Left ventricle myocardium inferior (tissue), 1 donor: ENCODE data around the gene SNX4. TPM values are rescaled to one million over a fixed set of nuclear protein-coding genes. Genes with fewer than 3 reads are reported as not detected.

Source experiments
- DNase-seq: peaks from one replicate; pipeline ENCODE4 v3.0.0-alpha.2; 2020
- H3K27ac ChIP-seq: fragments of 200-600 bp; replicated peaks from 2 replicates; pipeline ENCODE4 v1.8.0; 2021
- H3K27me3 ChIP-seq: fragments of 200-600 bp; 2 replicates; pipeline ENCODE4 v1.8.0; 2021; ENCODE audit warnings: low read depth
- H3K36me3 ChIP-seq: fragments of 200-600 bp; 2 replicates; pipeline ENCODE4 v1.8.0; 2021
- H3K4me1 ChIP-seq: fragments of 200-600 bp; 2 replicates; pipeline ENCODE4 v1.8.0; 2021
- H3K4me3 ChIP-seq: fragments of 200-600 bp; 2 replicates; pipeline ENCODE4 v1.8.0; 2021; ENCODE audit warnings: mild to moderate bottlenecking, moderate library complexity
- H3K9me3 ChIP-seq: fragments of 200-600 bp; replicated peaks from 2 replicates; pipeline ENCODE4 v1.8.0; 2021
- intact Hi-C: fragments of 100-400 bp; cut with micrococcal nuclease; formaldehyde crosslinking; loops from one replicate; pipeline ENCODE4 v1.11.0; 2022
- total RNA-seq: library from RNA; stranded (reverse); fragmentation: NEBNext Ultra II Directional; extraction: Animal tissue kit (Norgen Biotek cat#: 25700); gene quantifications from one replicate; pipeline ENCODE4 v1.2.1, GENCODE V29; 2021
- TF ChIP-seq, protein P1 (sequence below): fragments of 200-600 bp; IDR thresholded peaks from 2 replicates; pipeline ENCODE4 v1.8.0; 2021; ENCODE audit warnings: antibody characterized with exemption, mild to moderate bottlenecking, borderline replicate concordance
- donor health status: DM: no; HTN: yes; CAD: no; lungs with severe emphysema.

Gene SNX4
- total RNA-seq, 1 donor from 2014 or later = 16.6 TPM

DNA sequence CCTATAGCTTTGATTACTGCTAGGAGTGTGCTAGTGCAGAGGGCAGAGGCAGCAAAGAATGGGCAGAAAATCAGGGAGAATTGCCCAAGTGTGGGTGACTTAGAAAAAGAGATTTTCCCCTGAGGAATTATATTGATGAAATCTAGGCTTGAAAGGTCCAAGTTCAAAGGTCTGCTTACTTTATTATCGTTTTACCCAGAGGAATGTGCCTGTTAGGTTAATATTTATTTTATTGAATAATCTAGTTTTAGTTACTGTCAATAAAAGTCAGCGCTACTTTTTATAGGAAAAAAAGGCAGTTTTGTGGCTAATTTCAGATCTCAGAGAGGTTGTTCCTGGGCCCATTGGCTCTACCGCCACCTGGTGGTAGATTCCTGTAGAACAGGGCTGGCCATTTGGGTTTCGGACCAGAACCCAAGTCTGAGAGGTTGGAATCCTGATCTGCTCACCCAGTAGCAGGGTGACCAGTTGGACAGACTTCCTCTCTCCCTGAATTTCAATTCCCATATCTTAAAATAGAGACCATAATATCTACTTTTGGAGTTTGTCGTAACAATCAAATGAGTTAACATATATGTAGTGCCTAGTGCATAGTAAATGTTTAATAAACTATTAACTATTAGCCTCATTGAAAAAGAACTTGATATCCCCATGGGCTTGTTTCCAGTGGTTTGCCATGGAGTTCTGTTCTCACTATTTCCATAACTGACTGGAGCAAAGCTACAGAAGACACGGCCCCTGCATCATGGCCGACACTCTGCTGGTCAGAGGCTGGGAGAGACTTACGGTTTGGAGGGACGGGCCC, 82.2 kb downstream of the SNX4 start:
- H3K9me3 ChIP-seq = peaks cover 9% of the 10 kb centered on the region
- H3K36me3 ChIP-seq = peaks cover 9% of the 10 kb centered on the region
- peak; percentile 41 for DNase-seq
- no peak overlapping the region for H3K27ac ChIP-seq
- TF ChIP-seq, protein P1, sequence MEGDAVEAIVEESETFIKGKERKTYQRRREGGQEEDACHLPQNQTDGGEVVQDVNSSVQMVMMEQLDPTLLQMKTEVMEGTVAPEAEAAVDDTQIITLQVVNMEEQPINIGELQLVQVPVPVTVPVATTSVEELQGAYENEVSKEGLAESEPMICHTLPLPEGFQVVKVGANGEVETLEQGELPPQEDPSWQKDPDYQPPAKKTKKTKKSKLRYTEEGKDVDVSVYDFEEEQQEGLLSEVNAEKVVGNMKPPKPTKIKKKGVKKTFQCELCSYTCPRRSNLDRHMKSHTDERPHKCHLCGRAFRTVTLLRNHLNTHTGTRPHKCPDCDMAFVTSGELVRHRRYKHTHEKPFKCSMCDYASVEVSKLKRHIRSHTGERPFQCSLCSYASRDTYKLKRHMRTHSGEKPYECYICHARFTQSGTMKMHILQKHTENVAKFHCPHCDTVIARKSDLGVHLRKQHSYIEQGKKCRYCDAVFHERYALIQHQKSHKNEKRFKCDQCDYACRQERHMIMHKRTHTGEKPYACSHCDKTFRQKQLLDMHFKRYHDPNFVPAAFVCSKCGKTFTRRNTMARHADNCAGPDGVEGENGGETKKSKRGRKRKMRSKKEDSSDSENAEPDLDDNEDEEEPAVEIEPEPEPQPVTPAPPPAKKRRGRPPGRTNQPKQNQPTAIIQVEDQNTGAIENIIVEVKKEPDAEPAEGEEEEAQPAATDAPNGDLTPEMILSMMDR = peak; percentile 99
- no peaks in the 10 kb centered on the region for H3K27me3 ChIP-seq
- intact Hi-C loops = loop anchor here (10.0 kb wide), 2 partner anchors 443 to 503 kb away; partner anchors contain the start of gene MUC13
- H3K4me3 ChIP-seq = no peak overlapping the region
- H3K4me1 ChIP-seq = no peaks in the 10 kb centered on the region

DNA sequence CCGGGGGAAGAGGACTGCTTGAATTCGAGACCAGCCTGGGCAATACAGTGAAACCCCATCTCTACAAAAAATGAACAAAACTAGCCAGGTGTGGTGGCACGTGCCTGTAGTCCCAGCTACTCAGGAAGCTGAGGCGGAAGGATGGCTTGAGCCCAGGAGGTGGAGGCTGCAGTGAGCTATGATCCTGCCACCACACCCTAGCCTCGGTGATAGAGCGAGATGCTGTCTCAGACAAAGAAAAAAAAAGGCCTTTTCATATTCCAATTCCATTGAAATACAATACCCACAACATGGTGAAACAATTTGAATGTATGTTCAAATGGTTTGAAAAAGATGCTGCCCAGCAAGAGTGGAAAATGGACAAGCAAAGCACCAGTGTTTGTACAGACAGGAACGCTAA, 83.1 kb downstream of the SNX4 start:
- Histone ChIP-seq H3K4me1 (no peaks in the 10 kb centered on the region), H3K4me3 (no peak overlapping the region), H3K36me3 (no peaks in the 10 kb centered on the region), H3K27ac (no peak overlapping the region), H3K27me3 (no peaks in the 10 kb centered on the region), H3K9me3 (peaks cover under 1% of the 10 kb centered on the region)
- TF ChIP-seq, protein P1 = no peak
- DNase-seq = no peak
- intact Hi-C loops = loop anchor here (10.0 kb wide), 2 partner anchors 442 to 502 kb away; partner anchors contain the start of gene MUC13

DNA sequence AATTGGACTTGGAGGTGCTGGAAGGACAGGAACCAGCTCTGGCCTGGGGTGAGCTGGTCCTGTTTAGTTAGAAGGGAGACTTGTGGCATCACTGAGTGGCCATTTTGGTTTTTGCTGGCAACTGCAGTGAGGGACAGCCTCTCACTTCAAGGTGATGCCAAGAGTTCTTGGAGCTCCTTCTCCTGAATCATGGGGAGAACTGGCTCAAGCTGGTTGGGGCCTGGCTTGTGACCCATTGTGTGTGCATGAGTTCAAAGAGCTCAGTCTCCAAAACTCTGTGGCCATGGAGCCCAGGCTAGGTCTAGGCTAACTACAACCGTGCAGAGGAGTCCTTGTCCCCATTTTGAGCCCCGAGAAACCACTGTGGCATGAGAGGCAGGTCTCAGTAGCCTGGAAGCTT, 84.8 kb downstream of the SNX4 start:
- Histone ChIP-seq H3K4me1 (no peaks in the 10 kb centered on the region), H3K4me3 (no peak overlapping the region), H3K9me3 (no peaks in the 10 kb centered on the region), H3K27me3 (no peaks in the 10 kb centered on the region), H3K36me3 (no peaks in the 10 kb centered on the region), H3K27ac (no peak overlapping the region)
- DNase-seq = no peak
- TF ChIP-seq, protein P1 = no peak
- intact Hi-C loops = loop anchor here (10.0 kb wide), 2 partner anchors 440 to 500 kb away; partner anchors contain the start of gene MUC13

DNA sequence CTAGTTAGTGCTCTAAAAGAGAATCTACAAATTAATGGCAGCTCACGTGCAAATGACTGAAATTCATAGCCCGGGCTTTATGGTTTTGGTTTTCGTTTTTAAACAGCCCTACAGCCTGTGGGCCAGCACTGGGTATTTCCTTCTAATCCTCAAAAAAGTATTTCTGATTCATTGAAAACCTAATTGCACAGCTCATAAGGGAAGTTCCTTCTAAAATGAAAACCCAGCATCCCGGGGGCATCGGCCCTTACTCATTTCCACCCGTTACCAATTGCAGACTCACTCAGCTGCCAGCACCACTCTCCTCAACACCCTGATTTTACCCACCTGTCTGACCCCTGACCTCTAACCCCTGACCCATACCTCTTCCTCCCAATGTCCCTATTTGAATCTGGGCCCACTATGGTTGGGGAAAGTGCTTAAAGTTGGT, 85.4 kb downstream of the SNX4 start:
- Histone ChIP-seq H3K36me3 (no peaks in the 10 kb centered on the region), H3K4me1 (no peaks in the 10 kb centered on the region), H3K27me3 (no peaks in the 10 kb centered on the region), H3K27ac (no peak overlapping the region), H3K9me3 (no peaks in the 10 kb centered on the region), H3K4me3 (no peak overlapping the region)
- no peak for DNase-seq
- intact Hi-C loops = loop anchor here (10.0 kb wide), 2 partner anchors 440 to 500 kb away; partner anchors contain the start of gene MUC13
- TF ChIP-seq, protein P1 = no peak

DNA sequence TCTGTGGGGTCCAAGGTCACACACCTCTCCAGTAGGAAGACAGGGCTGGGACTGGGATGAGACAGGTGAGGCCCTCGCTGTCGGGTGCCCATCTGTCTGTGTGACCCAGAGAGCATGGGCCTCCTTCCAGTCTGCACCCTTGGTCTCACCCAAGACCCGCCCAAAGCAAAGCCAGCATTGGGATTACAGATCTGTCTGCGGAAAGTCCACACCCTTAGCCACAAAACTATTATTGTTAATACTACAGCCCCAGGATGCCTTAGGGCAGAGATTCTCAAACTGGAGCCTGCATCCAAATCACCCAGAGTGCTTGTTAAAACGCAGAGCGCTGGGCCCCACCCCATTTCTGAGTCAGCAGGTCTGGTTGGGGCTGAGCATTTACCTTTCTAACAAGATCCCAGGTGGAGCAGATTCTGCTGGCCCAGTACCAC, 86.4 kb downstream of the SNX4 start:
- Histone ChIP-seq H3K27ac (no peak overlapping the region), H3K9me3 (no peaks in the 10 kb centered on the region), H3K36me3 (no peaks in the 10 kb centered on the region), H3K27me3 (no peaks in the 10 kb centered on the region), H3K4me1 (no peaks in the 10 kb centered on the region), H3K4me3 (no peak overlapping the region)
- TF ChIP-seq, protein P1 = no peak
- no peak for DNase-seq
- intact Hi-C loops = loop anchor here (10.0 kb wide), 2 partner anchors 439 to 499 kb away; partner anchors contain the start of gene MUC13
